Tibial nerve (tissue), 4 donors: ENCODE results near the gene AP2M1. TPM values are rescaled to one million over a fixed set of nuclear protein-coding genes. Genes with fewer than 3 reads are reported as not detected.

ENCODE experiments used
- DNase-seq, 2 donors: peaks; one replicate each; pipeline ENCODE4 v3.0.0-alpha.2; 2019; ENCODE audit warnings: low spot score in 2 of 2
- H3K27ac ChIP-seq, 4 donors: fragments of 200-600 bp; sonication (generic) in 3 of 4; one replicate each; pipeline ENCODE4 v1.5.1; 2017 to 2019; ENCODE audit warnings: mild to moderate bottlenecking in 1 of 4
- H3K27me3 ChIP-seq, 2 donors: fragments of 200-600 bp; sonication (generic) in 1 of 2; one replicate each; pipeline versions ENCODE4 v1.5.1 to v1.6.0; 2017 to 2019
- H3K36me3 ChIP-seq, 3 donors: fragments of 200-600 bp; sonication (generic); one replicate each; pipeline ENCODE4 v1.5.1; 2018 to 2019
- H3K4me1 ChIP-seq, 4 donors: fragments of 200-600 bp; sonication (generic) in 3 of 4; one replicate each; pipeline ENCODE4 v1.5.1; 2017 to 2019
- H3K4me3 ChIP-seq, 4 donors: fragments of 200-600 bp; sonication (generic) in 3 of 4; one replicate each; pipeline ENCODE4 v1.5.1; 2017 to 2019; ENCODE audit warnings: mild to moderate bottlenecking in 1 of 4, moderate library complexity in 1 of 4
- H3K9me3 ChIP-seq, 4 donors: fragments of 200-600 bp; sonication (generic) in 3 of 4; one replicate each; pipeline ENCODE4 v1.5.1; 2017 to 2019
- EP300 ChIP-seq, 2 donors: sonication (generic); formaldehyde crosslinking; IDR thresholded peaks; one replicate each; pipeline ENCODE4 v1.6.1; 2017; ENCODE audit warnings: antibody characterized with exemption in 2 of 2, mild to moderate bottlenecking in 1 of 2
- POLR2A ChIP-seq, 2 donors: fragments of 450-650 bp; IDR thresholded peaks; one replicate each; pipeline ENCODE4 v1.6.1; 2017; ENCODE audit warnings: antibody characterized with exemption in 2 of 2, mild to moderate bottlenecking in 2 of 2, moderate library complexity in 2 of 2
- WGBS, 2 donors: methylation state at CpG; one replicate each; pipeline ENCODE4 v1.1.5; 2018; 5-methylcytosine and 5-hydroxymethylcytosine counted together
- total RNA-seq, 4 donors: library from RNA; depleted of rRNA; stranded (reverse); fragments of >200 nt; gene quantifications; one replicate each; pipeline ENCODE4 v1.1.0, GENCODE V29; 2016
- TF ChIP-seq, protein P1 (sequence below), 5 experiments: fragments of 200-600 bp in 3 of 5; fragments of 450-650 bp in 2 of 5; sonication (generic) in 3 of 5; IDR thresholded peaks; one replicate each; pipeline ENCODE4 v1.5.1; 2016 to 2019; ENCODE audit warnings: antibody characterized with exemption in 5 of 5, mild to moderate bottlenecking in 3 of 5, moderate library complexity in 2 of 5

The AP2M1 gene
- total RNA-seq, 4 donors from 2014 or later, result 182 to 212 (median 199) TPM

DNA sequence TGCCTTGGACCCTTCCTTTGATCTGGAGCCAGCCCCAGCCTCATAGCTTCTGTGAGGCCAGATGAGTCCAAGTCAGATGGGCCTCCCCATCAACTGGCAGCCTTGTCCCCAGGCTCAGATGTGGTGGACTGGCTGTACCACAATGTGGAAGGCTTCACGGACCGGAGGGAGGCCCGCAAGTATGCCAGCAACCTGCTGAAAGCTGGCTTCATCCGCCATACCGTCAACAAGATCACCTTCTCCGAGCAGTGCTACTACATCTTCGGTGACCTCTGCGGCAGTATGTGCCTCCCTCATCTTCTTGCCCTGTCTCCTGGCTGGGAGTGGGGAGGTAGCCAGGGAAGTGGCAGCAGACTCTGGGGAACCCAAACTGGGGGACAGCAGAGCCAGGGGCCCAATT, 6.9 kb upstream of the AP2M1 start:
- no peak for DNase-seq
- 95 to 97% methylated on average over 5 to 8 of the region's 8 CpGs for WGBS, 2 donors
- Histone ChIP-seq H3K4me1 (peaks cover 0 to 12% (median under 1%) of the 10 kb centered on the region in 4 donors), H3K4me3 (no peak overlapping the region), H3K9me3 (no peaks in the 10 kb centered on the region), H3K36me3 (peaks cover 3 to 93% (median 41%) of the 10 kb centered on the region in 3 donors), H3K27me3 (no peaks in the 10 kb centered on the region), H3K27ac (no peak overlapping the region)
- TF ChIP-seq, protein P1, sequence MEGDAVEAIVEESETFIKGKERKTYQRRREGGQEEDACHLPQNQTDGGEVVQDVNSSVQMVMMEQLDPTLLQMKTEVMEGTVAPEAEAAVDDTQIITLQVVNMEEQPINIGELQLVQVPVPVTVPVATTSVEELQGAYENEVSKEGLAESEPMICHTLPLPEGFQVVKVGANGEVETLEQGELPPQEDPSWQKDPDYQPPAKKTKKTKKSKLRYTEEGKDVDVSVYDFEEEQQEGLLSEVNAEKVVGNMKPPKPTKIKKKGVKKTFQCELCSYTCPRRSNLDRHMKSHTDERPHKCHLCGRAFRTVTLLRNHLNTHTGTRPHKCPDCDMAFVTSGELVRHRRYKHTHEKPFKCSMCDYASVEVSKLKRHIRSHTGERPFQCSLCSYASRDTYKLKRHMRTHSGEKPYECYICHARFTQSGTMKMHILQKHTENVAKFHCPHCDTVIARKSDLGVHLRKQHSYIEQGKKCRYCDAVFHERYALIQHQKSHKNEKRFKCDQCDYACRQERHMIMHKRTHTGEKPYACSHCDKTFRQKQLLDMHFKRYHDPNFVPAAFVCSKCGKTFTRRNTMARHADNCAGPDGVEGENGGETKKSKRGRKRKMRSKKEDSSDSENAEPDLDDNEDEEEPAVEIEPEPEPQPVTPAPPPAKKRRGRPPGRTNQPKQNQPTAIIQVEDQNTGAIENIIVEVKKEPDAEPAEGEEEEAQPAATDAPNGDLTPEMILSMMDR (IDR thresholded peaks at IDR 0.05), result no peak
- TF ChIP-seq POLR2A (IDR thresholded peaks at IDR 0.05), result no peak
- TF ChIP-seq EP300 (IDR thresholded peaks at IDR 0.05), result no peak

DNA sequence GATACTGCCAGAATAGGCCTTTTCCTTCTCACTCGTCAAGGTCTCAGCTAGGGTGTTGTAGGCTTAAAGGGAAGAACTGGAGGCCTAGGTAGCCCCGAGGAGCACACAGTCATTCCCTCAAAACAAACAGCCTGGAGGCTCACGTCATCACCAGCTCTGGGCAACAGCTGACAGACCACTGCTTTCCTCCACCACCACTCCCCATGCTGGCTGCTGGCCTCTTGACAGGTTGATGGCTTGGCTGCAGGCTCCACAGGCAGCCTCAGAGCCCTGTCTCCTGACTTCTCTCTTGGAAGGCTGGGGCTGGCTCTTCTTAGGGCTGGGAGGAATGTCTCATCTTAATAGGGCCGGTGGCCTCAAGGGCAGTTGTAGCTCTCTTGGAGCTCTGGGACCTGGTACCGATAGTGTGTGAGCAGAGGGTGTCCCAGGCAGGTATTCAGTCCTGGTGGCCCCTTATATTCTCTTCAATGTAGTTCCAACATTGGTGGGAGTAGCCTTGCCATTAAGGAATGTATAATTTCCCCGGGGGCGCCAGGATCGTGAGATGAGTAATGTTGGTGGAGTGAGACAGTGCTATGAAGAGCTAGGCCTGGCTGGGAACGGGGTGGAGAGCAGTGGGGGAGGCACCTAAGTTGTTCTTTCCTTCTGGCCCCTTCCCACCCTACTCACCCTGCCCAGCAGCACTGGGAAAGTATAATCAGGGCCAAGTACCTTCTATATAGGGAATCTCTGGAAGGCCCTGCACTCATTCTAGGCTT, 6.1 kb upstream of the AP2M1 start:
- WGBS, 2 donors, result 69 to 74% methylated on average over 8 to 9 of the region's 9 CpGs
- Histone ChIP-seq H3K4me3 (no peak overlapping the region), H3K36me3 (peaks cover 3 to 92% (median 41%) of the 10 kb centered on the region in 3 donors), H3K4me1 (peaks cover 0 to 8% (median 0%) of the 10 kb centered on the region in 4 donors), H3K9me3 (no peaks in the 10 kb centered on the region), H3K27ac (no peak overlapping the region), H3K27me3 (no peaks in the 10 kb centered on the region)
- DNase-seq, result no peak
- TF ChIP-seq, protein P1 (IDR thresholded peaks at IDR 0.05), result no peak
- TF ChIP-seq POLR2A (IDR thresholded peaks at IDR 0.05) (no peak), EP300 (IDR thresholded peaks at IDR 0.05) (no peak)

- Histone ChIP-seq H3K4me1 (peaks cover 0 to 11% (median 2%) of the 10 kb centered on the region in 4 donors), H3K4me3 (no peak overlapping the region), H3K36me3 (peaks cover 3 to 75% (median 29%) of the 10 kb centered on the region in 3 donors), H3K9me3 (no peaks in the 10 kb centered on the region), H3K27ac (no peak overlapping the region), H3K27me3 (no peaks in the 10 kb centered on the region)
- WGBS, 2 donors, result 85 to 90% methylated on average over 43 to 53 of the region's 66 CpGs
- TF ChIP-seq EP300 (IDR thresholded peaks at IDR 0.05) (no peak), POLR2A (IDR thresholded peaks at IDR 0.05) (no peak)
- TF ChIP-seq, protein P1 (IDR thresholded peaks at IDR 0.05), result no peak
- DNase-seq, result no peak
Observed at GRCh38 chr3:184169896-184170875, 4.5 kb upstream of the AP2M1 start.

DNA sequence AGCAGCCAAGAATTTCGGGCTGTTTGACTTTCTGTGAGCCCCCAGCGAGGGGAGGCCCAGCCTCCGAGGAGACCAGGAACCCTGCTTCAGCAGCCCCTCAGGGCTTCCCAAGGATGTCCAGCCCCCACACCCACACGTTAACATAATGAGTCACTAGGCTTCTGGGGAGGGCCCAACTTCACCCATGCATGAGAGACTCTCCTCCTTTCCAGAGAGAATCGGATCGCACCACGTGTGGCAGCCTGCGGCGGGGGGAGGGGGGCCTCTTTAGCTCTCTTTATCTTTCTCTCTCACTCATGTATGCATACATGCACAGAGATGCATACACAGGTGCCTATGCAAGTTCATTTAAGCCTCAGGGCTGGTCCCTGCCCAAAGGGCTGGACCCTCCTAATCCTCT, 3.1 kb upstream of the AP2M1 start:
- Histone ChIP-seq H3K4me1 (peaks cover 0 to 23% (median 12%) of the 10 kb centered on the region in 4 donors), H3K36me3 (peaks cover 3 to 62% (median 20%) of the 10 kb centered on the region in 3 donors), H3K4me3 (no peak overlapping the region), H3K9me3 (no peaks in the 10 kb centered on the region), H3K27me3 (no peaks in the 10 kb centered on the region), H3K27ac (no peak overlapping the region)
- no peak for TF ChIP-seq EP300 (IDR thresholded peaks at IDR 0.05)
- TF ChIP-seq POLR2A (IDR thresholded peaks at IDR 0.05), result no peak
- TF ChIP-seq, protein P1 (IDR thresholded peaks at IDR 0.05), result no peak
- 69 to 77% methylated on average over 9 of the region's 9 CpGs for WGBS, 2 donors
- DNase-seq, result no peak
